Smooth muscle cell (in vitro differentiated cells): Measurements from ENCODE around the gene EFHD2. TPM values are rescaled to one million over a fixed set of nuclear protein-coding genes. Genes with fewer than 3 reads are reported as not detected.

Experiments used
- DNase-seq: peaks from one replicate; lab custom pipeline; 2025; ENCODE audit not compliant: unreplicated experiment; lab: John Stamatoyannopoulos, UW
- H2AFZ ChIP-seq: fragments of 200-600 bp; sonication (generic); 2 replicates; pipeline ENCODE4 v1.6.0; 2016; ENCODE audit warnings: antibody characterized with exemption, low read depth, mild to moderate bottlenecking
- H3F3A ChIP-seq: fragments of 200-600 bp; sonication (generic); 2 replicates; pipeline ENCODE4 v1.6.0; 2017; ENCODE audit warnings: antibody characterized with exemption, low read depth
- H3K27ac ChIP-seq: fragments of 200-600 bp; sonication (generic); 2 replicates; pipeline ENCODE4 v1.5.1; 2016; ENCODE audit warnings: low read depth, mild to moderate bottlenecking
- H3K27me3 ChIP-seq: fragments of 200-600 bp; sonication (generic); 2 replicates; pipeline ENCODE4 v1.6.1; 2016; ENCODE audit warnings: low read depth, mild to moderate bottlenecking
- H3K36me3 ChIP-seq: fragments of 200-600 bp; sonication (generic); 2 replicates; pipeline ENCODE4 v1.5.1; 2016; ENCODE audit warnings: low read depth
- H3K4me1 ChIP-seq: fragments of 200-600 bp; sonication (generic); 2 replicates; pipeline ENCODE4 v1.5.1; 2016; ENCODE audit warnings: low read depth
- H3K4me2 ChIP-seq: fragments of 200-600 bp; sonication (generic); 2 replicates; pipeline ENCODE4 v1.6.0; 2016; ENCODE audit warnings: mild to moderate bottlenecking
- H3K4me3 ChIP-seq: fragments of 200-600 bp; sonication (generic); 2 replicates; pipeline ENCODE4 v1.5.1; 2016; ENCODE audit warnings: mild to moderate bottlenecking
- H3K79me2 ChIP-seq: fragments of 200-600 bp; sonication (generic); 2 replicates; pipeline ENCODE4 v1.6.0; 2016; ENCODE audit warnings: low read depth, mild to moderate bottlenecking
- H3K9ac ChIP-seq: fragments of 200-600 bp; sonication (generic); 2 replicates; pipeline ENCODE4 v1.6.0; 2016; ENCODE audit warnings: low read depth
- H3K9me3 ChIP-seq: fragments of 200-600 bp; sonication (generic); replicated peaks from 2 replicates; pipeline ENCODE4 v1.5.1; 2016; ENCODE audit warnings: low read depth
- H4K20me1 ChIP-seq: fragments of 200-600 bp; sonication (generic); 2 replicates; pipeline ENCODE4 v1.6.0; 2016; ENCODE audit warnings: low read depth
- WGBS: methylation state at CpG from one replicate; pipeline ENCODE4 v1.1.7; 2016; ENCODE audit warnings: low lambda C conversion rate; 5-methylcytosine and 5-hydroxymethylcytosine counted together
- polyA plus RNA-seq: library from polyadenylated mRNA; unstranded; fragments of >200 nt; fragmentation: Nextera tagmentation; extraction: Ambion mirVana; gene quantifications from 2 replicates; pipeline ENCODE4 v1.2.1, GENCODE V29; 2016
- total RNA-seq: library from RNA; depleted of rRNA; stranded (reverse); fragments of >200 nt; gene quantifications from 2 replicates; pipeline ENCODE4 v1.2.3, GENCODE V29; 2014
- TF ChIP-seq, protein P1 (sequence below): fragments of 200-600 bp; sonication (generic); IDR thresholded peaks from 2 replicates; pipeline ENCODE4 v1.5.1; 2017; ENCODE audit warnings: borderline replicate concordance, mild to moderate bottlenecking, antibody characterized with exemption; ENCODE audit not compliant: insufficient read depth, poor library complexity, severe bottlenecking

EFHD2 gene
- total and polyA plus RNA-seq, 2 experiments from 2014 or later, result 7.0 to 22.9 TPM

DNA sequence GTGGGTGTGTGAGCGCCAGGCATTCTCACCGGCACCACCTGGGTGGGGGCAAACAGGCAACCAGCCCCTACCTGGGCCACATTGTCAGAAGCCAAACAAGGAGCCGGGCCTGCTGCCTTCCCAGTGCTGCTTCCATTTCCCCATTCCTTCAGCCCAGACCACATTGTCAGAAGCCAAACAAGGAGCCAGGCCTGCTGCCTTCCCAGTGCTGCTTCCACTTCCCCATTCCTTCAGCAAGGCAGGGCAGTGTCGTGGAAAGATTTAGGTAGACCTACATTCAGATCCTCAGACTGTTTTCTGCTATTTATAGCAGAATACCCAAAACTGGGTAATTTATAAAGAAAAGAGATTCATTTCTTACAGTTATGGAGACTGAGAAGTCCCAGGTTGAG lies 47.0 kb upstream of the EFHD2 start:
- Histone ChIP-seq H2AFZ (no peak overlapping the region), H3K27me3 (peaks cover 7% of the 10 kb centered on the region), H3F3A (no peaks in the 10 kb centered on the region), H3K79me2 (no peaks in the 10 kb centered on the region), H4K20me1 (no peaks in the 10 kb centered on the region), H3K9me3 (no peaks in the 10 kb centered on the region), H3K4me2 (no peak overlapping the region), H3K27ac (no peak overlapping the region), H3K9ac (no peak overlapping the region), H3K36me3 (no peaks in the 10 kb centered on the region), H3K4me1 (no peaks in the 10 kb centered on the region), H3K4me3 (no peak overlapping the region)
- WGBS, result 95% methylated on average over 4 of the region's 4 CpGs
- DNase-seq, result no peak
- TF ChIP-seq, protein P1, sequence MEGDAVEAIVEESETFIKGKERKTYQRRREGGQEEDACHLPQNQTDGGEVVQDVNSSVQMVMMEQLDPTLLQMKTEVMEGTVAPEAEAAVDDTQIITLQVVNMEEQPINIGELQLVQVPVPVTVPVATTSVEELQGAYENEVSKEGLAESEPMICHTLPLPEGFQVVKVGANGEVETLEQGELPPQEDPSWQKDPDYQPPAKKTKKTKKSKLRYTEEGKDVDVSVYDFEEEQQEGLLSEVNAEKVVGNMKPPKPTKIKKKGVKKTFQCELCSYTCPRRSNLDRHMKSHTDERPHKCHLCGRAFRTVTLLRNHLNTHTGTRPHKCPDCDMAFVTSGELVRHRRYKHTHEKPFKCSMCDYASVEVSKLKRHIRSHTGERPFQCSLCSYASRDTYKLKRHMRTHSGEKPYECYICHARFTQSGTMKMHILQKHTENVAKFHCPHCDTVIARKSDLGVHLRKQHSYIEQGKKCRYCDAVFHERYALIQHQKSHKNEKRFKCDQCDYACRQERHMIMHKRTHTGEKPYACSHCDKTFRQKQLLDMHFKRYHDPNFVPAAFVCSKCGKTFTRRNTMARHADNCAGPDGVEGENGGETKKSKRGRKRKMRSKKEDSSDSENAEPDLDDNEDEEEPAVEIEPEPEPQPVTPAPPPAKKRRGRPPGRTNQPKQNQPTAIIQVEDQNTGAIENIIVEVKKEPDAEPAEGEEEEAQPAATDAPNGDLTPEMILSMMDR, result no peak

DNA sequence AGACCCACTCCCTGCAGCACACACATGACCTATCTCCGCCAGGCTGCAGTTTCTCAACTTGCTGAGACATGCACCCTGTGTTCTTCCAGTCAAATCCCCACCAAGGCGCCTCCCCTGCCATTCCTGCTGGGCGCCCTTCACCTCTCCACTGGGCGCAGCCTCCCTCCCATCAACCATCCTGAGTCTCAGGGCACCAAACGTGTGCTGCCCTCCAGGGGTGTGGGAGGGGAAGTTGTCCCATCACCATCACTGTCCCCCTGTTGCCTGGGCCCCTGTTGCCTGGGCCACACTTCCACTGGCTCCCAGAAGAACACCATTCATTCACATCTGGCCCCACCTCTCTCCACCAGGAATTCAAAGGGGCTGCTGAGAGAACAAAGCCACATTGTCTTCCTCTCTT lies 44.9 kb upstream of the EFHD2 start:
- H3K79me2 ChIP-seq, result no peaks in the 10 kb centered on the region
- DNase-seq, result no peak
- no peak overlapping the region for H3K4me2 ChIP-seq
- H3K4me3 ChIP-seq, result no peak overlapping the region
- H3K27me3 ChIP-seq, result peaks cover 7% of the 10 kb centered on the region
- H3K9ac ChIP-seq, result no peak overlapping the region
- H3K36me3 ChIP-seq, result no peaks in the 10 kb centered on the region
- H3K27ac ChIP-seq, result no peak overlapping the region
- no peaks in the 10 kb centered on the region for H4K20me1 ChIP-seq
- TF ChIP-seq, protein P1, result no peak
- H2AFZ ChIP-seq, result no peak overlapping the region
- H3K4me1 ChIP-seq, result no peaks in the 10 kb centered on the region
- H3K9me3 ChIP-seq, result no peaks in the 10 kb centered on the region
- H3F3A ChIP-seq, result no peaks in the 10 kb centered on the region
- WGBS, result 89% methylated on average over 5 of the region's 5 CpGs

- Histone ChIP-seq H3F3A (no peaks in the 10 kb centered on the region), H3K27ac (no peak overlapping the region), H3K9me3 (no peaks in the 10 kb centered on the region), H4K20me1 (no peaks in the 10 kb centered on the region), H3K4me1 (no peaks in the 10 kb centered on the region), H3K36me3 (no peaks in the 10 kb centered on the region), H2AFZ (no peak overlapping the region), H3K79me2 (no peaks in the 10 kb centered on the region), H3K4me3 (no peak overlapping the region), H3K9ac (no peak overlapping the region), H3K27me3 (peaks cover 7% of the 10 kb centered on the region), H3K4me2 (no peak overlapping the region)
- DNase-seq, result no peak
- TF ChIP-seq, protein P1, result no peak
- WGBS, result 81% methylated on average over 1 of the region's 1 CpG
Observed at GRCh38 chr1:15368888-15369287, 40.8 kb upstream of the EFHD2 start.

DNA sequence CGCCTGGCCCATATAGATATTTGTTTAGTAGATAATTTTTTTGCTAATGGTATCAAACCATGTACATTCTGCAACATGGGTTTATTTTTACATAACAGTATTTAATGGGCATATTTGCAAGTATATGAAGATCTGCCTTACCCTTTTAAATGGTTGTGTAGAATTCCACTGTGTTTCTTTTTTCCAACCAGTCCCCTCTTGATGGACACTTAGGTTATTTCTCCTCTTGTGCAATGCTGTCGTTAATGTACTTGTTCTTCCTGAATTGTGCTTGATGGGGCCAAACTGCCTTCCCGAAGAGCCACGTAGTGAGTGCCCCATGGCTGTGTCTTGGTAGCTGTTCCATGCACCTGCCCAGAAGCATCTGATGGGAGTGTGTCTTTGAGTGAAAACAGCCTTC lies 39.4 kb upstream of the EFHD2 start:
- Histone ChIP-seq H3K27ac (no peak overlapping the region), H3K4me2 (no peak overlapping the region), H3K36me3 (no peaks in the 10 kb centered on the region), H3F3A (no peaks in the 10 kb centered on the region), H3K79me2 (no peaks in the 10 kb centered on the region), H3K9ac (no peak overlapping the region), H3K9me3 (no peaks in the 10 kb centered on the region), H3K27me3 (peaks cover 4% of the 10 kb centered on the region), H3K4me3 (no peak overlapping the region), H2AFZ (no peak overlapping the region), H3K4me1 (no peaks in the 10 kb centered on the region), H4K20me1 (no peaks in the 10 kb centered on the region)
- DNase-seq, result no peak
- WGBS, result 93% methylated on average over 4 of the region's 4 CpGs
- TF ChIP-seq, protein P1, result no peak
